HG02970 (cell line): ENCODE data around the gene CADM3.

ENCODE experiments used
- ATAC-seq: cut with Tn5 transposase; IDR thresholded peaks from one replicate; pipeline ENCODE4 v1.9.1; 2021; ENCODE audit warnings: mild to moderate bottlenecking, moderate library complexity, moderate number of reproducible peaks; ENCODE audit not compliant: unreplicated experiment, low FRiP score

Gene CADM3

GRCh38 chr1:159204161-159205141, 33.0 kb downstream of the CADM3 start, which contains the start of gene ACKR1:
TSS of gene ACKR1 (plus strand) at chr1:159204875. CDS start at chr1:159204960, 85 bp downstream.
- no peak for ATAC-seq

DNA sequence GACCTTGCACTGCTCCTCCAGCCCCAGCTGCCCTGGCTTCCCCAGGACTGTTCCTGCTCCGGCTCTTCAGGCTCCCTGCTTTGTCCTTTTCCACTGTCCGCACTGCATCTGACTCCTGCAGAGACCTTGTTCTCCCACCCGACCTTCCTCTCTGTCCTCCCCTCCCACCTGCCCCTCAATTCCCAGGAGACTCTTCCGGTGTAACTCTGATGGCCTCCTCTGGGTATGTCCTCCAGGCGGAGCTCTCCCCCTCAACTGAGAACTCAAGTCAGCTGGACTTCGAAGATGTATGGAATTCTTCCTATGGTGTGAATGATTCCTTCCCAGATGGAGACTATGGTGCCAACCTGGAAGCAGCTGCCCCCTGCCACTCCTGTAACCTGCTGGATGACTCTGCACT, 33.8 kb downstream of the CADM3 start:
- no peak for ATAC-seq

GRCh38 chr1:159206110-159206509, 34.7 kb downstream of the CADM3 start:
- ATAC-seq = no peak

- no peak for ATAC-seq
Observed at GRCh38 chr1:159207080-159207479, 35.7 kb downstream of the CADM3 start.

GRCh38 chr1:159207774-159208173, 36.4 kb downstream of the CADM3 start:
- ATAC-seq = no peak

DNA sequence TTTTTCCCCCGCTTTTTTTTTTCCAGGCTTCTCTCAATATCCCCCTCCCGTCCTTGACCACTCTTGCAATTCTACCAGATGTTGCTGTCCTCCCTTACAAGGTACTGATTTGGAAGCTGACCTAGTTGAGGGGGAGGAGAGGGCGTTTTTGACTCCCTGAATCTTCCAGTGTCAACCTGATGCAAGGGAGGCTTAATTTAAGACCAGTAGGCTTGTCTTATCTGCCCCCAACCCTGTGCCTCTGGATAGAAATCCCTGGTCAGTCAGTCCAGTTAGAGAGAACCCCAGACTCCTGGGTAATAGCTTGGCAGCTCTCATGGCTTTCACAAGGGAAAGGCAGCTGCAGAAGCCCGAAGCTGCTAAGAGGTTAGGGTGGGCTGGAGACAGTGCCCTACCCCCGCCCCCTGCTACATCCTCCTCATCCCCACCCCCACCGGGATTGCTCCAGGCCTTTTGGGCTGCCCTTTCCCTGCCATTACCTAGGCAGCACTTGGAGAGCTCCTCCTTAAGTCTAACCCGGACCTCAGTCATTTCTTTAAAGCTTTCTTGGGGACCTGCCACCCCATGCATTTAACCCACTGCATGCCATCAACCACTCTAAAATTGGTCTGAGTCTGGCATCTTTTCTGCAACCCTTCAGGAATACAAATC, 36.9 kb downstream of the CADM3 start:
- ATAC-seq = no peak

GRCh38 chr1:159209061-159209460, 37.6 kb downstream of the CADM3 start:
- ATAC-seq = no peak

DNA sequence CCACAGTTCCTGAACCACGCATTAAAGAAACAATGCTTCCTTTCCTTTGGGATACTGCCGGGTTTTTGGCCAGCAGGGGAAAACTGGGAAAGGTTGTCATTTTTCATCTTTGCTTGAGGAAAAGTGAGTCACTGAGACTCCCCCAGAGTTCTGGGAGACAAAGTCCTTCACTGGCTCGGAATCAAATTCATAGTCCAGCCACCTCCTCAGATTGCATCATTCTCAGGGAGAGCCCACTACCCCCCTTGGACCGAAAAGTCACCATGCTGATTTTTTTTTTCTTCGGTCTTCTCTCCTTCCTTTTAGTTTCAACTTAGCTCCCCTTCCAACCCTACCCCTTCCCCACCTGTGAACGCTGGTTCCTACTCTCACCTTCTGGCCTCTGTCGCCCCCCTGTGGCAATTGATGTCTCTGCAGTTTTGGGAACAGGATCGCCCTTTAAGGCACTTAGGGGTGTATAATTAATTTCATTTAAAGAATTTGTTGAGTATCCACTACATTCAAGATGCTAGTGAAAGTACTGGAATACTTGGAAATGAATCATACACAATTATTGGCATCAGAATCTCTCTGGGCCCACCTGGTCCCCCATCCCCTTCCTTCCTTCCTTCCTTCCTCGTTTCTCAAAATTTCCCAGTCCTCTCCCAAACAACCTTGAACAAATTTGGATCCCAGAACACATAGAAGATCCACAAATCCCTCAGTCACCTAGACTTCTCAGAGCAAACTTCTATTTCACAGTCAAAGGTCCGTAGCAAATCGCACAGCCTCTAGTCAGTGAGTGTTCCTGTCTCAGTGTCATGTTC, 40.1 kb downstream of the CADM3 start:
- ATAC-seq = no peak

GRCh38 chr1:159212596-159212995, 41.2 kb downstream of the CADM3 start:
- ATAC-seq = no peak

- ATAC-seq = no peak
Observed at GRCh38 chr1:159214149-159214760, 42.8 kb downstream of the CADM3 start.

- ATAC-seq = no peak
Observed at GRCh38 chr1:159218649-159219636, 47.5 kb downstream of the CADM3 start.

GRCh38 chr1:159222075-159222865, 50.9 kb downstream of the CADM3 start:
- no peak for ATAC-seq

DNA sequence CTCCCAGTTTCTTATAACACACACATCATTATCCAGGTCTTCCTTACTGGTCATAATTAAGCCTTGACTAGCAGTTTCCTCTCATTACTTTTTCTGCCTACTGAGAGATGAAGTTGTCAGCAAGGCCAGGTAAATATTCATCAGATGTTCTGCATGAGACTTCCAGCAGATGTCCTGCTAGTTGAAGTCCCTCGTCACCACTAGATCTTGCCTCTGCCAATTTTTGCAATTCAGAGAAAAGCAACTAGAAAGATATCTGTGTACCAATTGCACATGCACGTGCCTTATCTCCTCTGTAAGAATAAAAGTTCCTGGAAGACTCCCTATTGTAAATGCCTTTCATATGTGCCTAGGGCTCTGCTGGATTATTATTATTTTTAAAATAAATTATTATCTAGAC, 51.6 kb downstream of the CADM3 start:
- no peak for ATAC-seq

GRCh38 chr1:159228554-159228953, 57.1 kb downstream of the CADM3 start:
- ATAC-seq = no peak

GRCh38 chr1:159229260-159229885, 58.0 kb downstream of the CADM3 start:
- ATAC-seq = no peak

DNA sequence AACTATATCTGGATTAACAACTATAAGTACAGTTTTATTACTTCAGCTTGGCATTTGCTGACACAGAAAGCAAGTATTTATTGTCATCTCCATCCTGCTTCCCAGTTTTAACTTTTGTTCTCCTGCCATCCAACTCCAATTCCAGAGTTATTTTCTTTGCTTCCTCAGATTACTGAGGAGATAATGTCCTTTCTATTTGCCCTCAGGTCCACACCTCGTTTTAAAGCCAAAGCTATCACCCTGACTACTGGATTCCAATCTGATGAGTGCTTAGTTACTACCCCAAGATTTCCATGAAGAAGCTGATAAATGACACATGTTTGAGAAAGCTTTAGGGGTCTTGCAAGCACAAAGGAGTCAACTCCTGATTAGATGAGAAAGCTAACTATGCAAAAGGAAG, 58.5 kb downstream of the CADM3 start:
- no peak for ATAC-seq

GRCh38 chr1:159239551-159240220, 68.3 kb downstream of the CADM3 start:
- ATAC-seq = no peak
